ENCODE data around the gene YY1. TPM values are rescaled to one million over a fixed set of nuclear protein-coding genes. Genes with fewer than 3 reads are reported as not detected.
A peak's percentile ranks its signal among the peaks of the same experiment; 100 is the strongest.
"Not testable (repeated sequence)": the region's sequence is repeated elsewhere in the genome, so short reads cannot be mapped to it uniquely, and the experiment has no call there.

Gene YY1
- total and polyA plus RNA-seq, 2 experiments from 2014 or later, result 38.2 to 43.3 TPM

DNA sequence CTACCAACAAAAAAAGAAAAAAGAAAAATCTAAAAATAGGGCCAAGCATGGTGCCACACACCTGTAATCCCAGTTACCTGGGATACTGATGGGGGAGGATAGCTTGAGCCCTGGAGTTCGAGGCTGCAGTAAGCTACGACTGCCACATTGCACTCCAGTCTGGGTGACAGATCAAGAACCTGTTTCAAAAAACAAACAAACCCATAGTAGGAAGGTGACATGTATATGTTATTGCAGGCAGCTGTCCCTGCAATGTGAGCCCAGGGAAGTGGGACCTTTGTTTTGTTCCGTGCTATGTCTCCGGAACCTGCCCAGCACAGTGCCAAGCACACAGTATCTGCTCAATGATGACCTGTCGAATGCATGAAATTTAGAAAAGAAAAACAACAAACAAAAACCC is 37.2 kb upstream of the YY1 start:
- TF ChIP-seq EZH2 (IDR thresholded peaks at IDR 0.05; ENCODE audit: insufficient read depth, poor library complexity, severe bottlenecking) (no peak), EZH2phosphoT487 (IDR thresholded peaks at IDR 0.05; ENCODE audit: insufficient read depth, low read depth) (no peak)

DNA sequence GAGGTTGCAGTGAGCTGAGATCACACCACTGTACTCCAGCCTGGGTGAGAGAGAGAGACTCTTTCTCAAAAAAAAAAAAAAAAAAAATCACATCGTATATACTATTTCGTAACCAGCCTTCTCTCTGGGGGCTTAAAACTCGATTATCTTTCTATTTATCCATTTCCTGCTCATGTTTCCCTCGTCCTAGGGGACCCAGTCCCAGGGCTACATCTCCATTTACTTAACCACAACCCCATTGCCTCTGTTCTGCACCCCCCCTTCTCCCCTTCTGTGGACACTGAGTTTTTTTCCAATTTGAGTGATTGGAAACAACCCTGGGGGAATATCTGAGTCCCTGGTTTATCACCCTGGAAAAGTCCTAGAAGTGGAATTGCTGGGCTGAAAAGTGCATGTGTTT is 36.2 kb upstream of the YY1 start:
- in situ Hi-C loops (cut with MboI), result no loop called here
- WGBS, 2 experiments (ENCODE audit: low coverage in 1 of 2, low lambda C conversion rate in 2 of 2, missing lambda C conversion rate in 2 of 2), result 53 to 64% methylated on average over 4 of the region's 4 CpGs
- Histone ChIP-seq H3K9ac (no peak overlapping the region), H3K4me2 (ENCODE audit: unreplicated experiment) (no peak overlapping the region), H3K9me2 (ENCODE audit: insufficient read depth) (no peaks in the 10 kb centered on the region), H3K36me3 (ENCODE audit: low read depth) (no peaks in the 10 kb centered on the region), H3K9me3 (ENCODE audit: low read depth) (no peaks in the 10 kb centered on the region), H3K4me3 (no peak overlapping the region), H3K4me1 (ENCODE audit: insufficient read depth) (peaks cover 10% of the 10 kb centered on the region), H3K27me3 (replicated peaks; ENCODE audit: insufficient read depth) (no peaks in the 10 kb centered on the region), H2AFZ (no peak overlapping the region), H3K79me2 (ENCODE audit: insufficient read depth) (no peaks in the 10 kb centered on the region), H3K27ac (no peak overlapping the region), H3F3A (ENCODE audit: insufficient read depth) (no peaks in the 10 kb centered on the region), H4K20me1 (ENCODE audit: insufficient read depth) (no peaks in the 10 kb centered on the region)
- DNase-seq, result no peak
- TF ChIP-seq EZH2 (IDR thresholded peaks at IDR 0.05; ENCODE audit: insufficient read depth, poor library complexity, severe bottlenecking) (no peak), EZH2phosphoT487 (IDR thresholded peaks at IDR 0.05; ENCODE audit: insufficient read depth, low read depth) (no peak)

More for the DNA sequence above, 37.2 kb upstream of the YY1 start:
- Histone ChIP-seq H3K9me3 (ENCODE audit: low read depth) (no peaks in the 10 kb centered on the region), H3K36me3 (ENCODE audit: low read depth) (no peaks in the 10 kb centered on the region), H2AFZ (no peak overlapping the region), H3K27me3 (replicated peaks; ENCODE audit: insufficient read depth) (no peaks in the 10 kb centered on the region), H3K79me2 (ENCODE audit: insufficient read depth) (no peaks in the 10 kb centered on the region), H3K4me1 (ENCODE audit: insufficient read depth) (peaks cover 10% of the 10 kb centered on the region), H3K4me2 (ENCODE audit: unreplicated experiment) (no peak overlapping the region), H3K9me2 (ENCODE audit: insufficient read depth) (no peaks in the 10 kb centered on the region), H3K4me3 (no peak overlapping the region), H3K27ac (no peak overlapping the region), H3K9ac (no peak overlapping the region), H3F3A (ENCODE audit: insufficient read depth) (no peaks in the 10 kb centered on the region), H4K20me1 (ENCODE audit: insufficient read depth) (no peaks in the 10 kb centered on the region)
- WGBS, 2 experiments (ENCODE audit: low coverage in 1 of 2, low lambda C conversion rate in 2 of 2, missing lambda C conversion rate in 2 of 2), result 70 to 80% methylated on average over 5 of the region's 5 CpGs
- no peak for DNase-seq
- in situ Hi-C loops (cut with MboI), result no loop called here

DNA sequence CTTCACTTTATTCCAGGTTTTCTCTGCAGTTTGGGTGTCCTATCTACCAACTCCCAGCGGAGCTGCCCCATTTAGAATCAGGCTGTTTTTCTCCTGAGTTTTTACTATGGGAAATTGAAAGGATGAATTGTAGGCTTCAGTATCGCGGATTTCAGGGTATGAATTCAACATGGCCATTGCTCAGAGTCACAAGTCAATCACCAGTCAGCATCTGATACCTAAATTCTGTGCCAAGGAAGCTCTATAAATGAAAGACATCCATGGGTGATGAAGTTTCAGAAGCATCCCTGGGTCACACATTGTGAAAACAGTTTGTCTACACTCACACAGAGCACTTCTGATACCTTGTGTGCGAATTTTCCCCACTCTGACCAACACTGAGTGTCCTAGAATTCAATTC is 35.8 kb upstream of the YY1 start:
- Histone ChIP-seq H3F3A (ENCODE audit: insufficient read depth) (no peaks in the 10 kb centered on the region), H3K9me3 (ENCODE audit: low read depth) (no peaks in the 10 kb centered on the region), H3K27ac (no peak overlapping the region), H3K4me1 (ENCODE audit: insufficient read depth) (peaks cover 10% of the 10 kb centered on the region), H2AFZ (no peak overlapping the region), H3K9ac (no peak overlapping the region), H4K20me1 (ENCODE audit: insufficient read depth) (no peaks in the 10 kb centered on the region), H3K27me3 (replicated peaks; ENCODE audit: insufficient read depth) (no peaks in the 10 kb centered on the region), H3K9me2 (ENCODE audit: insufficient read depth) (no peaks in the 10 kb centered on the region), H3K36me3 (ENCODE audit: low read depth) (no peaks in the 10 kb centered on the region), H3K79me2 (ENCODE audit: insufficient read depth) (no peaks in the 10 kb centered on the region), H3K4me2 (ENCODE audit: unreplicated experiment) (no peak overlapping the region), H3K4me3 (no peak overlapping the region)
- 78 to 85% methylated on average over 4 of the region's 4 CpGs for WGBS, 2 experiments (ENCODE audit: low coverage in 1 of 2, low lambda C conversion rate in 2 of 2, missing lambda C conversion rate in 2 of 2)
- DNase-seq, result no peak
- TF ChIP-seq EZH2 (IDR thresholded peaks at IDR 0.05; ENCODE audit: insufficient read depth, poor library complexity, severe bottlenecking), result no peak
- TF ChIP-seq EZH2phosphoT487 (IDR thresholded peaks at IDR 0.05; ENCODE audit: insufficient read depth, low read depth), result no peak
- in situ Hi-C loops (cut with MboI), result no loop called here

DNA sequence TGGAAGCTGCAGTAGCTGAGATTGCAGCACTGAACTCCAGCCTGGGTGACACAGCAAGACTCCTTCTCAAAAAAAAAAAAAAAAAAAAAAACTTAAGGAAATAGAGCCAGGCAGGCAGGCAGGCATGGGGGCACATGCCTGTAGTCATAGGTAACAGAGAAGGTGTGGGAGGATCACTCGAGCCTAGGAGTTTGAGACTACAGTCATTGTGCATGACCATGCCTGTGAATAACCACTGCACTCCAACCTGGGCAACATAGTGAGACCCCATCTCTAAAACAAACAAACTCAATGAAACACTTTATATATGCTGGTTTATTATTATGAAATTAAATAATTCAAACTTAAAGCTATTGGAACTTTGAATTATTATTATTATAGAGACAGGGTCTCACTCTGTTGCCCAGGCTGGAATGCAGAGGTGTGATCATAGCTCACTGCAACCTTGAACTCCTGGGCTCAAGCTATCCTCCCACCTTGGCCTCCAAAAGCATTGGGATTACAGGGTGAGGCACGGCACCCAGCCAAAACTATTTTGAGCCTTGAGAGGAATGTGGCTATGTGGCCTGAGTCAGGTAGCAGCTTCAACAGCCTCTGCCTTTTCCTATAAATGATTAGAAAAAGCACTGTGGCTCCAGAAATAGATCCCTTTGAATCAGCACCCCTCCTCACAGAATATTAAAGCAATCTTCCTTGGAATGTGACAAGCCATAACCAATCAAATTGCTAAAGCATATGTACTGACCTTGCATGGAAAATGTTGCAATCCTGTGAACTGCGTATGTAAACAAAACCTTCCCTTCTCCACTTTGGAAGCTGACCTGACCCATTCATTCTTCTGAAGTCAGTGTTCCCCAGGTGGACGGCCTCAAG is 34.7 kb upstream of the YY1 start:
- Histone ChIP-seq H3K79me2 (ENCODE audit: insufficient read depth) (no peaks in the 10 kb centered on the region), H3K27ac (no peak overlapping the region), H3K4me3 (no peak overlapping the region), H2AFZ (no peak overlapping the region), H3K4me1 (ENCODE audit: insufficient read depth) (peaks cover 10% of the 10 kb centered on the region), H3K9me2 (ENCODE audit: insufficient read depth) (no peaks in the 10 kb centered on the region), H3K4me2 (ENCODE audit: unreplicated experiment) (peak overlapping the region; percentile 32), H3K9me3 (ENCODE audit: low read depth) (no peaks in the 10 kb centered on the region), H3K9ac (no peak overlapping the region), H3K36me3 (ENCODE audit: low read depth) (no peaks in the 10 kb centered on the region), H4K20me1 (ENCODE audit: insufficient read depth) (no peaks in the 10 kb centered on the region), H3K27me3 (replicated peaks; ENCODE audit: insufficient read depth) (no peaks in the 10 kb centered on the region), H3F3A (ENCODE audit: insufficient read depth) (no peaks in the 10 kb centered on the region)
- 63 to 79% methylated on average over 4 of the region's 4 CpGs for WGBS, 2 experiments (ENCODE audit: low coverage in 1 of 2, low lambda C conversion rate in 2 of 2, missing lambda C conversion rate in 2 of 2)
- DNase-seq, result peak; percentile 49
- TF ChIP-seq EZH2phosphoT487 (IDR thresholded peaks at IDR 0.05; ENCODE audit: insufficient read depth, low read depth), result no peak
- no peak for TF ChIP-seq EZH2 (IDR thresholded peaks at IDR 0.05; ENCODE audit: insufficient read depth, poor library complexity, severe bottlenecking)
- in situ Hi-C loops (cut with MboI), result no loop called here

DNA sequence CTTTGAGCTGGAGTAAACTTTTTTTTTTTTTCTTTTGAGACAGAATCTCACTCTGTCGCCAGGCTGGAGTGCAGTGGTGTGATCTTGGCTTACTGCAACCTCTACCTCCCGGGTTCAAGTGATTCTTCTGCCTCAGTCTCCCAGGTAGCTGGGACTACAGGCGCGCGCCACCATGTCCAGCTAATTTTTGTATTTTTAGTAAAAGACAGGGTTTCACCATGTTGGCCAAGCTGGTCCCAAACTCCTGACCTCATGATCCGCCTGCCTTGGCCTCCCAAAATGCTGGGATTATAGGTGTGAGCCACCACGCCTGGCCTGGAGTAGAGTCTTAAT is 34.1 kb upstream of the YY1 start:
- H3K9ac ChIP-seq; H3K27ac ChIP-seq; H4K20me1 ChIP-seq (ENCODE audit: insufficient read depth); H3K4me2 ChIP-seq (ENCODE audit: unreplicated experiment); H3K4me3 ChIP-seq; H3K9me3 ChIP-seq (ENCODE audit: low read depth); in situ Hi-C loops (cut with MboI); H3K4me1 ChIP-seq (ENCODE audit: insufficient read depth); H3K27me3 ChIP-seq (replicated peaks; ENCODE audit: insufficient read depth); H3K79me2 ChIP-seq (ENCODE audit: insufficient read depth); DNase-seq; H3F3A ChIP-seq (ENCODE audit: insufficient read depth); H3K9me2 ChIP-seq (ENCODE audit: insufficient read depth); H3K36me3 ChIP-seq (ENCODE audit: low read depth); H2AFZ ChIP-seq: not testable (repeated sequence)
- WGBS, 2 experiments (ENCODE audit: low coverage in 1 of 2, low lambda C conversion rate in 2 of 2, missing lambda C conversion rate in 2 of 2), result 86 to 91% methylated on average over 7 of the region's 7 CpGs

DNA sequence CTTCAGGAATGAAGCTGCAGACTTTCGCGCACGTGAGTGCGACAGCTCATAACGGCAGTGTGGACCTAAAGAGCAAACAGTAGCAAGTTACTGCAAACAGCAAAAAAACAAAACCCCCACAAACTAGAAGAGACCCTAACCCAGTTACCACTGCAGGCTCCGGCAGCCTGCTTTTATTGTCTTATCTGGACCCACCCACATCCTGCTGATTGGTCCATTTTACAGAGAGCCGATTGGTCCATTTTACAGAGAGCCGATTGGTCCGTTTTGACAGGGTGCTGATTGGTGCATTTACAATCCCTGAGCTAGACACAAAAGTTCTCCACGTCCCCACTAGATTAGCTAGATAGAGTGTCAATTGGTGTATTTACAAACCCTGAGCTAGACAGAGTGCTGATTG is 31.4 kb upstream of the YY1 start:
- H3K36me3 ChIP-seq (ENCODE audit: low read depth); H3K27ac ChIP-seq; H3K4me3 ChIP-seq; H3K9ac ChIP-seq; H3K4me2 ChIP-seq (ENCODE audit: unreplicated experiment); H3K27me3 ChIP-seq (replicated peaks; ENCODE audit: insufficient read depth); H3K9me2 ChIP-seq (ENCODE audit: insufficient read depth); H3K9me3 ChIP-seq (ENCODE audit: low read depth); H4K20me1 ChIP-seq (ENCODE audit: insufficient read depth); in situ Hi-C loops (cut with MboI); H3K79me2 ChIP-seq (ENCODE audit: insufficient read depth); H2AFZ ChIP-seq; H3F3A ChIP-seq (ENCODE audit: insufficient read depth); H3K4me1 ChIP-seq (ENCODE audit: insufficient read depth); DNase-seq: not testable (repeated sequence)
- WGBS, 2 experiments (ENCODE audit: low coverage in 1 of 2, low lambda C conversion rate in 2 of 2, missing lambda C conversion rate in 2 of 2), result 87 to 88% methylated on average over 10 of the region's 10 CpGs

DNA sequence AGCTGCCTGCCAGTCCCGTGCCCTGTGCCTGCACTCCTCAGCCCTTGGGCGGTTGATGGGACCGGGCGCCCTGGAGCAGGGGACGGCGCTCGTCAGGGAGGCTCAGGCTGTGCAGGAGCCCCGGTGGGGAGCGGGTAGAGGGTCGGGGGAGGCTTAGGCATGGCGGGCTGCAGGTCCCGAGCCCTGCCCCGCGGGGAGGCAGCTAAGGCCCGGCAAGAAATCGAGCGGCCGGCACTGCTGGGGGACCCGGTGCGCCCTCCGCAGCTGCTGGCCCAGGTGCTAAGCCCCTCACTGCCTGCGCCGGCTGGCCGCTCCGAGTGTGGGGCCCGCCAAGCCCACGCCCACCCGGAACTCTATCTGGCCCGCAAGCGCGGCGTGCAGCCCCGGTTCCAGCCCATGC is 30.8 kb upstream of the YY1 start:
- H3K9ac ChIP-seq; in situ Hi-C loops (cut with MboI): not testable (repeated sequence)

More for the DNA sequence above, 30.8 kb upstream of the YY1 start:
- not testable (repeated sequence) for H3K27ac ChIP-seq; H2AFZ ChIP-seq; H3K4me2 ChIP-seq (ENCODE audit: unreplicated experiment); H3K9me3 ChIP-seq (ENCODE audit: low read depth); H3K27me3 ChIP-seq (replicated peaks; ENCODE audit: insufficient read depth); H3K9me2 ChIP-seq (ENCODE audit: insufficient read depth); H3K79me2 ChIP-seq (ENCODE audit: insufficient read depth); H4K20me1 ChIP-seq (ENCODE audit: insufficient read depth); H3F3A ChIP-seq (ENCODE audit: insufficient read depth); H3K4me1 ChIP-seq (ENCODE audit: insufficient read depth); H3K36me3 ChIP-seq (ENCODE audit: low read depth); DNase-seq; H3K4me3 ChIP-seq
- 93 to 97% methylated on average over 21 to 29 of the region's 33 CpGs for WGBS, 2 experiments (ENCODE audit: low coverage in 1 of 2, low lambda C conversion rate in 2 of 2, missing lambda C conversion rate in 2 of 2)

Measured in GM23248 (cell line).